ENCODE data around the gene RRP9. TPM values are rescaled to one million over a fixed set of nuclear protein-coding genes. Genes with fewer than 3 reads are reported as not detected.

RRP9 gene
- total RNA-seq, 2 donors from 2014 or later = 8.0 to 13.2 TPM

- Histone ChIP-seq H3K27ac (no peak overlapping the region), H3K4me3 (no peak overlapping the region), H3K4me1 (peaks cover 35% of the 10 kb centered on the region), H3K36me3 (replicated peaks in 1 of 2; ENCODE audit: insufficient read depth in 1 of 2, low read depth in 2 of 2) (no peaks in the 10 kb centered on the region), H3K9me3 (no peaks in the 10 kb centered on the region), H3K27me3 (no peaks in the 10 kb centered on the region)
- DNase-seq = no peak
- TF ChIP-seq CTCF (IDR thresholded peaks at IDR 0.05) = no peak
- no peak for ATAC-seq
- 94 to 95% methylated on average over 14 to 20 of the region's 20 CpGs for WGBS, 2 donors
- intact Hi-C loops (cut with DNase I) = no loop called here
These were observed 17.2 kb upstream of the RRP9 start for GRCh38 chr3:51958603-51959521.

GRCh38 chr3:51957520-51958205 is 16.0 kb upstream of the RRP9 start:
- Histone ChIP-seq H3K36me3 (replicated peaks in 1 of 2; ENCODE audit: insufficient read depth in 1 of 2, low read depth in 2 of 2) (no peaks in the 10 kb centered on the region), H3K9me3 (no peaks in the 10 kb centered on the region), H3K27me3 (no peaks in the 10 kb centered on the region), H3K4me3 (no peak overlapping the region), H3K27ac (no peak overlapping the region), H3K4me1 (peaks cover 33% of the 10 kb centered on the region)
- intact Hi-C loops (cut with DNase I) = no loop called here
- ATAC-seq (no peak), DNase-seq (no peak)
- 94 to 96% methylated on average over 14 to 15 of the region's 15 CpGs for WGBS, 2 donors
- TF ChIP-seq POLR2A (IDR thresholded peaks at IDR 0.05) (no peak), CTCF (IDR thresholded peaks at IDR 0.05) (no peak)

- 13% methylated on average over 81 of the region's 97 CpGs; no CpG with 5 or more reads in 1 of the 2 donors for WGBS, 2 donors
- TF ChIP-seq CTCF (IDR thresholded peaks at IDR 0.05) = peak in 6 of 7 experiments; percentile 20 to 50 (median 36)
- peak in 2 of 3 donors; percentile 7 to 8 for TF ChIP-seq POLR2A (IDR thresholded peaks at IDR 0.05)
- DNase-seq (peak; percentile 63 to 76 (median 69)), ATAC-seq (peak; percentile 77)
- H3K27ac ChIP-seq = peak overlapping the region in 2 of 4 donors; percentile 71 to 74
- intact Hi-C loops (cut with DNase I) = no loop called here
- no peaks in the 10 kb centered on the region for H3K9me3 ChIP-seq
- H3K4me1 ChIP-seq = peaks cover 20% of the 10 kb centered on the region
- no peaks in the 10 kb centered on the region for H3K36me3 ChIP-seq (replicated peaks in 1 of 2; ENCODE audit: insufficient read depth in 1 of 2, low read depth in 2 of 2)
- no peaks in the 10 kb centered on the region for H3K27me3 ChIP-seq
- H3K4me3 ChIP-seq = no peak overlapping the region
These were observed 14.4 kb upstream of the RRP9 start for GRCh38 chr3:51955893-51956770.

- DNase-seq (no peak), ATAC-seq (no peak)
- Histone ChIP-seq H3K27me3 (no peaks in the 10 kb centered on the region), H3K36me3 (replicated peaks in 1 of 2; ENCODE audit: insufficient read depth in 1 of 2, low read depth in 2 of 2) (no peaks in the 10 kb centered on the region), H3K27ac (peak within 1 kb of the TSS in 2 of 4 donors; percentile 71 to 74), H3K4me1 (peaks cover 20% of the 10 kb centered on the region), H3K9me3 (no peaks in the 10 kb centered on the region), H3K4me3 (no peak within 1 kb of the TSS)
- 39 to 77% methylated on average over 9 to 19 of the region's 33 CpGs for WGBS, 2 donors
- intact Hi-C loops (cut with DNase I) = no loop called here
- TF ChIP-seq CTCF (IDR thresholded peaks at IDR 0.05) = no peak
- TF ChIP-seq POLR2A (IDR thresholded peaks at IDR 0.05) = no peak
These were observed 13.6 kb upstream of the RRP9 start, which contains the start of gene GPR62 for GRCh38 chr3:51955175-51955892. TSS of gene GPR62 (plus strand) at chr3:51955381. CDS start at chr3:51955653, 272 bp downstream.
